CD4-positive, alpha-beta T cell treated with Interleukin-2 at 100 ng/mL for 4 hours (primary cell): ENCODE data around the gene MGMT.
"Not testable (repeated sequence)": the region's sequence is repeated elsewhere in the genome, so short reads cannot be mapped to it uniquely, and the experiment has no call there.

ENCODE experiments used
- DNase-seq: peaks from one replicate; pipeline ENCODE4 v3.0.0-alpha.2; 2020; ENCODE audit warnings: low spot score

Gene MGMT

DNA sequence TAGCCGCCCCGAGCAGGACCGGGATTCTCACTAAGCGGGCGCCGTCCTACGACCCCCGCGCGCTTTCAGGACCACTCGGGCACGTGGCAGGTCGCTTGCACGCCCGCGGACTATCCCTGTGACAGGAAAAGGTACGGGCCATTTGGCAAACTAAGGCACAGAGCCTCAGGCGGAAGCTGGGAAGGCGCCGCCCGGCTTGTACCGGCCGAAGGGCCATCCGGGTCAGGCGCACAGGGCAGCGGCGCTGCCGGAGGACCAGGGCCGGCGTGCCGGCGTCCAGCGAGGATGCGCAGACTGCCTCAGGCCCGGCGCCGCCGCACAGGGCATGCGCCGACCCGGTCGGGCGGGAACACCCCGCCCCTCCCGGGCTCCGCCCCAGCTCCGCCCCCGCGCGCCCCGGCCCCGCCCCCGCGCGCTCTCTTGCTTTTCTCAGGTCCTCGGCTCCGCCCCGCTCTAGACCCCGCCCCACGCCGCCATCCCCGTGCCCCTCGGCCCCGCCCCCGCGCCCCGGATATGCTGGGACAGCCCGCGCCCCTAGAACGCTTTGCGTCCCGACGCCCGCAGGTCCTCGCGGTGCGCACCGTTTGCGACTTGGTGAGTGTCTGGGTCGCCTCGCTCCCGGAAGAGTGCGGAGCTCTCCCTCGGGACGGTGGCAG is at the start of gene MGMT:
Gene MGMT, plus strand, starts transcription at position 539 of the 656 bp plus-strand sequence.
- DNase-seq = peak; percentile 98

DNA sequence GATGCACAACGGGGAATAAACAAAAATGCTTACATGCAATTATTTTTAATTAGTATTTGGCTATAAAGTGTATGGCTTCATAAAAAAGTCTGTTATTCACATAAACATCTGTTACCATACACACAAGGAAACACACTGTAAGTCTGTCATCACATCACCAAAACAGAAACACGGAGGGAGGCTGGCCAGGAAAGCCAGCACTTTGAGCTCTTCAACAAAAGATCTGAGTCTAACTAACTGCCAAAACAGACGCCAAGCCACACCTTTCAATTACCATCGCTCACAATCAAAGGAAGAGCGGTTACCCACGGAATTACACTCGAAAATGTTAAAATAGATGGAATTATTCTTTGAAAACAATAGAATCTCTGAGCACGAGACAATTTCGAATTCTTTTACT is 49.2 kb upstream of the MGMT start:
- DNase-seq = no peak

DNA sequence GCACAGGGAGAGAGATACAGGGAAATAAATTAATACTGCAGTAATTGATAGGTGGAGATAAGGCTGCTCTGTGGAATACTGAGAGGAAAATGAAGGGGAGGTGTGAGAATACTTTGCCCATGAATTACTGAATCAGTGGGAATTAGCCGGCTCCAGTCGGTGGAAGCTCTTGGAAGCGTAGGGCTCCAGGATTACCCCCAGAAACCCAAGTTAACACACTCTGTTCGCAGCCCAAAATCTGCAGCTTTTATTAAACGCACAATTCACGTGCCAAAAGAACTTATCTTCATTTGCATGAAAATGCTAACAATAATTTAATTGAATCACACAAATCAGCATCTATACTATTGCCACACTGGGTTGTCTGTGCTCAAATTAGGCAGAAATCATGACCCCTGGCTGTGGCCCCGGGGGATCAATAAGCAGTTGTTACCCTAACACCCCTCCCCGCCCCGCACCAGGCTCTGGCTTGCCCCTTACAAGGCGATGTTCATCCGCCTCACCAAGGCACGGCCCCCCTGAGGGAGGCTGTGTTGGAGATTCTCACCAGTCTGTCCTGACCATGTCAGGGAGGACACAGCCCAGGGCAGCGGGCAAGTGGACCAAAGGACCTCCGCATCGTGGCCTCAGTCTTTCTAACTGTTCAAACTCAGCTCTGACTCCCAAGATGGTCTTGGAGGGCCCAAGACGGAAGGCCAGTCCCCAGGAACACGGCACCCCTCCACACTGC is 48.4 kb upstream of the MGMT start:
- no peak for DNase-seq

DNA sequence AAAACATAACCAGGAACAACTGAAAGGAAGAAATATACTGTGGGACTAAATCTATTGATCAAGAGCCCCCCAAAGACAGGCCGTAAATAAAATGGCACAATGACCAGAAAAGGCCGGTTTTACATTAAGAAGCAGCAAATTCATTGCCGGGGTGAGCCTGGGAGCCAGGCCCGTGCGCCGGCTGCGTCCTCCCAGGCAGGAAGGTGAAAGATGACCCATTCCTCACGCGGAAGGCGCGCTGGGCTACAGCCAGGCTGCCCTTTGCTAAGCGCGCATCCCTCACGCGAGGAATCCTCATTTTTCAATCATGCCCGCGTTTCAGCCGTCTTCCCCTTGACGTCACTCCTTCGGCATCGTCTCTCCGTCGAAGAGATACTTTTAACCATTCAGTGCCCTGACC is 47.6 kb upstream of the MGMT start:
- DNase-seq = no peak

DNA sequence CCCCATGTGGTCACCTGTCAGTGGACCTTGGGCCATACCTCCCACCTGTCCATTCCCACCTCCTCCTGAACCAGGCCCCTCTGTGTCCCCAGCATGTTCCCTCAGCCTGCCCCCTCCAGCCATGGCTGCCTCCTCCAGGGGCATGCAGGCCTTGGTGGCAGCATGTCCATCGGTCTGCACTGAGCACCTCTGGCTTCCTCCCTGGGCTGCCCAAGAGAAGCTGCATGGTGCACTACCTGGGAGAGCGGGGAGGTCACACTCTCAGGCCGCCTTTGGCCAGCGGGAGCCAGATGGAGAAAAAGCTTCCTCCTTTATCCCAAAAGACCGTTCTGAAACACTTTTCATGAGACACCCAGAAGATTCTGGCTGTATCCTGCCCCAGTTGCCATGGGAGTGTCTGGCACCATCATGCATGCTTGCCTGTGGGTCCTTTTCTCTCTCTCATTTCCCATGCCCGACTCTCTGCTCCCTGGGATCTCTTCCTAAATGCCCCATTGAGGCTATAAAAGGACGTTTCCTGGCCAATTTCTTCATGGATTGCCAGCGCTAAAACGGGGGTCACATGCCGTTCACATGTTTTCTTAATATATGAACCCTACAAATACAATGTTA is 45.5 kb upstream of the MGMT start:
- DNase-seq = no peak

DNA sequence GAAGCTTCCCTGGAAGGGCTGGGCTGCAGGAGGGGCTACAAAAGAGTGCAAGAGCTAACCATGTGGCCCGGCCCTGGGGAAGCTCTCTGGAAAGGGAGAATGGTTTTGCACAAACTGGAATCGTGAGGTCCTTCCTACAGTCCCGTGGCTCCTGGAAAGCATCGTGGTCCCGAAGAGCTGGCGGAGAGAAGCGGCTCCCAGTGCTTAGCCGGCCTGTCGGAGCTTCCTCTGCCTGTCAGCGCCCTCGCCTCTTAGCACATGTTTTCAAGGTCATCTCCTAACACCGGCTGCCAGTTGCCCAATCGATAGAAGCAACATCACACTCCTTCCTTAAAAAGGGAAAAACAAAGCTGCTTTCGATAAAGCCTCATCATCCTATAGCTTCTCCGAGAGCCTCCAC is 42.1 kb upstream of the MGMT start:
- DNase-seq = no peak

DNA sequence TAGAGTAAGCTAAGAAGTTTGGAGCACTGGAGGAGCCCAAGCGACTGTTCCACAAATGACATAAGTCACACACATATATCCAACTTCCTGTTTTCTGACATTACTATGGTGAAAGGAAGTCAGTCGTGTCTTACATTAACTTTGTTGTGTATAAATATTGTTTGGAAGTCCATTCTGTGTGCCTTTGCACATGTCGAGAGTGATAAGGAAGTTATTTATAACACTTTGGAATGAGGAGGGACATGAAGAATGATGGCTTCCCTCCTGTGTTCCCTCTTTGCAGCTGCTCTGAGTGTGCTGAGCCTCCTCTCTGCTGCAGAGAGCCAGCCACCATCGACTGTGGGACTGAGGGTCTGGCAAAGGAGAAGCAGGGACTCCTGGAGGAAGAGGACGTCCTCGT is 40.4 kb upstream of the MGMT start:
- no peak for DNase-seq

DNA sequence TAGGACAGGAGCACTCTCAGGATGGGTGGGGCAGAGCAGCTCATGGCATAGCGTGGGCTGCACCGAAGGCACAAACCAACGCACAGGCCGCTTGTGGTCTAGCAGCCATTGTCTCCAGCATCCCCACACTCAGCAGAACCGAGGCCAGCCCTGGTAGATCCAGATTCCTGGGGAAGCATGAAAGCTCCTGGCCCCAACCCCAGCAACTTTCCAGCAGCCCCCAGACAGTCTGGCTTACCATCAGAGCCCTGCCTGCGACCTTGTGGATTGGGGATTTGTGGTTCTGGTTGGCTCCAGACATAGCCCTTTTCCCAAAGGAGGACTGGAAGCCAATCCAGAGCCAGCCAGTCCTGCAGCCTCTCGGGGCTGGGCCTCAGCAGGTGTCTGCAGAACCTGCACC is 33.8 kb upstream of the MGMT start:
- no peak for DNase-seq

DNA sequence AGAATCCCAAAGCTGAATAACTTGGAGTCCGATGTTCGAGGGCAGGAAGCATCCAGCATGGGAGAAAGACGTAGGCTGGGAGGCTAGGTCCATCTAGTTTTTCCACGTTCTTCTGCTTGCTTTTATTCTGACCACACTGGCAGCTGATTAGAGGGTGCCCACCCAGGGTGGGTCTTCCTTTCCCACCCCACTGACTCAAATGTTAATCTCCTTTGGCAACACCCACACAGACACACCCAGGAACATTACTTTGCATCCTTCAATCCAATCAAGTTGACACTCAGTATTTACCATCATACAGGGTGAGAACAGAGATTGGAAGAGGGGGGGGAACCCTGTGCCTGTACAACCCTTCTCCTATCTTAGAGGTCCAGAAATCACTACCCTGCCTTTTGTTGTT is 31.3 kb upstream of the MGMT start:
- DNase-seq = not testable (repeated sequence)

DNA sequence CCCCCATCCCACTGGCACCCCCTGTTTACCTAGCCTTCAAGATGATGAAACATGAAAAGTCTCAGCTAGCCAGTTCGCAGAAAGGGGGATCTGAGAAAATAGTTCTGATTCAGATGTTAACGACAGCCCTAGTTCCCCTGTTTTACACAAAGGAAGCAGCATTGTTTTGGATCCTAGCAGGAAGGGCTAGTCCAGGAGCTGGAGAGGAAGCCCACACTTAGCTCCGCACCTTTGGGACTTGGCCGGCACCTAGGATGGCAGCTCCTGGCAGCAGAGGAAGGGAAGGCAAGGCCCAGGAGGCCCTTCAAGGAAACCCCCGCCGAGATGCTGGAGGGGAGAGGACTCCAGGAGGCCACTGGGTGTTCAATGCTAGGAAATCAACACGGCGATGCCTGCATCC is 29.0 kb upstream of the MGMT start:
- DNase-seq = no peak

DNA sequence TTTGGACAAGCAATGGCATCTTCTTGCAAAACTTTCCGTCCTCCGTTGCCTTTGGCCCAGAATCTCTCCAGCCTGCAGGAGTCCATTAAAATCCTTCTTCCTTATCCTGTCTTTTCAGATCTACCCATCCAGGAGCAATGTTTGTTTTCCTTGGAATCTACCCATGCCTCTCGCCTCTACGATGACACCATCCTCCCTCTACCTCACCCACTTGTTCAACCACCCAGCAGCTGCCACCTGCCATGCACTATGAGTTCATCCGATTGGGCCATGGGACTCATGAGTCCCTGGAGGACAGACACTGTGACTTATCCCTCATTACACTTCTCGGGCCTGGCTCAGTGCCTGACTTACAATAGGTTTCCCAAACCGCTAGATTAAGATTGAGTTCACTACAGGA is 26.8 kb upstream of the MGMT start:
- DNase-seq = no peak

DNA sequence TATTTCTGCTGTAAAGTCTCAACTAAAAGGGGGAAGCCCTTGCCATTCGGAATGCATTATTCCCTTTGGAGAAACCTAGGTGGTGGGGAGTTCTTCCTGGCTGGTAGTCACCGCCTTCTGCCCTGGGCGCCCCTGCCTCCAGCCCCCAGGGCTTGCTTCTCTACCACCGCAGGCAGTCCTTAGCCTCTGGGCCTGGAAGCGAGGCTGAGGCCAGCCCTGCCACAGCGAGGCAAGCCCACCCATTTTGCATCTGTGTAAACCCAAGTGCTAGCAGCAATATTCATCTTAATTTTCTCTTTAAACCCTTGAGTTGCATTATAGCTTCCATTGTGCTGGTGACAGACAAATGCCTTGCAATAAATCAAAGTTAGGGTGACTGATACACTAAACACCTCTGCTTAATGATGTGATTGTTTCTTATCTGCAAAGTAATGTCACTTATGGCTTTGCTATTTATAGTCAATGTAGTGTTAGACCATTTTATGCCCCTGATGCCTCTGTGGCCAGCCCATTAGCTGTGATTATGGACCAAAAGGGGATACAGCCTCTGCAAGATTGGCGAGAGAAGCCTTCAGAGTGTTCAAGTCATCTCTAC is 26.2 kb upstream of the MGMT start:
- DNase-seq = no peak

DNA sequence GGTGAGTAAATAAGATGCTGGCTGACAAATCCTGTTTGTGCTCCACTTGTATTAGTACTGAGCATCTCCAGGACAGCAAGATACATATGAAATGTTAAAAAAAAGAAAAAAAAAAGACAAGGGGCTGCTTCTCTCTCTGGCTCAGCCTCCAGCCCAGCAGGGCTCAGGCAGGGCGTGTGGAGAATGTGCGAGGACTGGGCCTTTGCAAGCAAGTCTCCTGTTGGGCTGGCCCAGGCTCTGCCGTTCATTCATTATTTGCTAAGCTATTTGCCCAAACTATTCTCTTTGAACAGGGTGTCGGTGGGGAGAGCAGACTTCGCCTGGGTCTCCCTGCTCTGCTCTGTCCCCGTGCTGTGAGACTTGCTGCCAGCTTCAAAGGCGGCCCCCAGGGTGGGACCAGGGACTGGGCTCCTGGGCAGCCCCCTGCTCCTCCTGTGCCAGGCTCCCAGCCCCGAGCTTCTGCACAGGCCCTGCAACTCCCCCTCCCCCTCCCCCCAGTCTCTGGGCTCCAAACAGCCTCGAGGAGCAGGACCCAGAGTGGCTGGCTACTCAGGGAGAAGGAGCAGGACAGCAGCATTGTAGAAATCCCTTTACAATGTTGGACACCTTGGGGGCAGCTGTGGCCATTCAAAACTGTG is 25.6 kb upstream of the MGMT start:
- no peak for DNase-seq

DNA sequence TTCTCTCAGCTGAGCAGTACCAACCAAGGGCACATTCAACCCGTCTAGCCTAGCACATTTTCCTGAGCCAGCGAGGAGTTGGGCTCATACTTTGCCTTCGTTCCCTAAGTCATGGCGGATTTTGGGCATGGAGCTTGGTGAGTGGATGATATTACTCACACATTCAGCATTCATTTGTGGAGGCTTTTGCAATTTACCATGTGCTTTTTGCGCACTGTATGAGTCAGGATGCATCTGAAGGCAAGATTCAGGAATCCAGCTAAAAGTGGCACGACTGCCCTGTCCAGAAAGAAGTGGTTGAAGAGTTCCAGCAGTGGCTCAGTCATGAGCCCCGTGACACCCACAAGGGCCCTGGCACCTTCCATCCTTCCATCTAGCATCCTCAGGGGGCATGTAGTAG is 24.2 kb upstream of the MGMT start:
- DNase-seq = no peak

DNA sequence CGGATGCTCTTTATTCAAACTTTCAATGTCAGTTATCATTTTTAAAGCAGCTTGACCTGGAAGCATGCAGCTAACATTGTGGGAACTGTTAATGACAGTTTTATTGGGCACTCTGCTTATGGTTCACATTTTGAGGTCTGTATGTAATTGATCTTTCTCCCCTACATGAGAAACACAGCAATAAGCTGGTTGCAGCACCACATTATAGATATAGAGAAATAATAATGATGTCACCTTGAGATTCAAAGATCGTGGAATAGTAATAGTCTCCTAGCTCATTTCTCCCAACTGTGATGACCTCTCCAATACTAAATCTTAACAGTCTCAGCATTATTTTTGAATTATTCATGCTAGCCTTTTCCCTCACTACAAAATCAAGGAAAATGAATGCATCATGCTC is 22.7 kb upstream of the MGMT start:
- no peak for DNase-seq

DNA sequence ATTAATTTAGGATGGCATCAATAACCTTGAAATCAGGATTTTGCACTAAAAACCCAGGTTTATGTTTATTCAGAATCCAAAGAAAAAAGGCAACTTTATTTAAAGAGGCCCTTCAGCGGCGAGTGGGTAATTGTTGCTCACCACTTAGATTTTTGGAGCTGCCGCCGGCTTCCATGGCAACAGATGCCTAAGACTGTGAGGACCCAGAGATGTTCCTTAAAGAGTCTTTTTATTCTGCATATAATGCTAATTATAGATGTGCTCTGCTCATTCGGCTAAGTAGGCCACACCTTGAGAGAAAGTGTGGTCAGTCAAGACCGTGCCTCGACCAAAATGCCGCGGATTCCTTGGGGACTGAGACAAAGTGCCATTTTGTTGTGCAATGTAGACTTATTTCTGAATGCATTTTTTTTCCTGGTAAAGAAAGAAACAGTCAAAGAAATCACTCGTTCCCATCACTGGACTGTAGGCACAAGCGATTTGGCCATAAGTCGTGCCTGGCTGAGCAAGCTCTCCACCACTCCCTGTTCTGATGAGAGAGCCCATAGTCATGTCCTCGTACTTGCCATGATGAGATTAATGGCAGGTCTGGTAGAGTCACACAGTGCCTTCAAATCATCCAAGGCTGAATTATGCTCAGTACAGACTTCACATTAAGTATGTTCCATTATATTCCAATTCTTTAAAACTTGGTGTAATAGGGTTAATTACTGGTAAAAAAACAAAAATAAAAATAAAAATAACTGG is 21.4 kb upstream of the MGMT start:
- no peak for DNase-seq

DNA sequence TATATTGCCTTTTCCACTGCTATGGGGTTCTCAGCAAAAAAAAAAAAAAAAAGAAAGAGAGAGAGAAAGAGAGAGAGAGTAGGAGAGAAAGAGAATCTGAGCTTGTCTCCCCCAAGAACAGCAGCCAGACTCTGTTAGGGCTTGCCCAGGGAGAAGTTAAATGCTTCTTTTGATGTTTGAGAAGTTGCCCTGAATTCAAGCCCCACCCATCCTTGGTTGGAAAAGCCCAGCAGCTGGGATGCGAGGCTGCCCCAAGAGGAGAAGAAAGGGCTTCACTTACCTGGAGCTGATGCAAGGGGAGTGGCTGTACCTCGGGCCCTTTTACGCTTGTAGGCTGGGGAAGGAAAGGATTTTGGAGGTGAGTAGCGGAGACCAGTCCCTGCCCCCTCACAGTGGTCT is 20.9 kb upstream of the MGMT start:
- no peak for DNase-seq

DNA sequence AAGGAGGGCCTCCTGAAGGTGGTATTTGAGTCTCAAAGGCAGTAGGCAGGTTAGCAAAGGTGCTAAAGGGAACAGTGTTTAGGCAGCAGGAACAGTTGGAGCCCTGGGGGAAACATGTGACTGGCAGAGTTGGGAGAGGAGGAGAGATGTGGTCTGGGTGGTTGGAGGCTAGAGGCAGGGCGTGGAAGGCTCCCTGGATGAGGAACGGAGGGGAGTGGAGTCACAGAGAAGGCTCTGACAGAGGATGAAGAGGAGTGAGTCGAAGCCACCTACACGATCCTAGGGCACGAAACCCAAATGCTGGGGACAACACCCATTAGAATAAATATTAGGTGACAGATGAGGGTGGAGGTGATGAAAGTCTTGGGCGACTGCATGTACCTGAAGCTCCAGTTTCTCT is 19.6 kb upstream of the MGMT start:
- no peak for DNase-seq

DNA sequence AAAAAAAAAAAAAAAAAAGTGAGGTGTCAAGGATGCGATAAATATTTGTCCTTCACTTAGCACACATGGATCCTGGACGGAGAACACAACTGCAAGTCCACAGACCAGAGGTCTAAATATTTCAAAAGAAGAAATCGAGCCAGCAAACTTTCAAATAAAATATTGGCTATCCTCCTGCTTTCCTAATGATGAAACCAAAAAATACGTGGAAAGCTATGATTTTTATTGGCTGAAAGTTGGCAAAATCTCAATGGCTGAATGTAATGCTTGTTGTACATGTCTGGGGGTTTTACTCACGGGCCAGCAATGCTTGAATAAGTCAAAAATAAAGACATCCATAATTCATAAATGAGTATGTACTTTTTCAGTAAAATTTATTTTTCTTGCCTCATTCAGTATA is 19.0 kb upstream of the MGMT start:
- DNase-seq = no peak

DNA sequence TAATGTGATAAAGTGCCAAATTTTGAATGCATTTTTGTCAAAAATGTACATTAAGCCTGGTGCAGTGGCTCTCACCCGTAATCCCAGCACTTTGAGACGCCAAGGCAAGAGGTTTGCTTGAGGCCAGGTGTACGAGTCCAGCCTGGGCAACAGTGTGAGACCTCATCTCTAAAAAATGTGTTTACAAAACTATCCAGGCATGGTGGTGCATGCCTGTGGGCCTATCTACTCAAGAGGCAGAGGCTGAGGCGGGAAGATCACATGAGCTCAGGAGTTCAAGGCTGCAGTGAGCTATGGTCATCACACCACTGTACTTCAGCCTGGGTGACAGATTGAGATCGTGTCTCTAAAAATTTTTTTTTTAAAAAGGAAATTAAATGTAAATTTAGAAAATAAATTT is 18.5 kb upstream of the MGMT start:
- no peak for DNase-seq

DNA sequence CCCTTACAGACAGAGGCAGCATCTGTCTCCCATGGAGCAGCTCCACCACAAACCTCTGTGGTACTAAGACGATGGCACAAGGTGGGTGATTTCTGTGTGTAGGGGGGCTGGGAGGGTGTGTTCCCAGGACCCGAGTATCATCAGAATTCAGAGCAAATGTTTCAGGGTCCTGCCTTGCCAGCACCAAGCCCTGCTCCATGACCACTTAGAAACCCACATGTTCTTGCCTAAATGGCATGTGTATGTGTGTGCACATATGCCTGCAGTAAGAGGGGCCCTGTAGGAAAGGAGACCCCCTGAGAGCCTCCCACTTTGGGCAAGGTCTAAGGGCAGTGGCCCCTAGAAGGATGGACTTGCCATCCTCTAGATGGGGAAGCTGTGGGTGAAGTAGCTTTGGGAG is 17.1 kb upstream of the MGMT start:
- DNase-seq = no peak

DNA sequence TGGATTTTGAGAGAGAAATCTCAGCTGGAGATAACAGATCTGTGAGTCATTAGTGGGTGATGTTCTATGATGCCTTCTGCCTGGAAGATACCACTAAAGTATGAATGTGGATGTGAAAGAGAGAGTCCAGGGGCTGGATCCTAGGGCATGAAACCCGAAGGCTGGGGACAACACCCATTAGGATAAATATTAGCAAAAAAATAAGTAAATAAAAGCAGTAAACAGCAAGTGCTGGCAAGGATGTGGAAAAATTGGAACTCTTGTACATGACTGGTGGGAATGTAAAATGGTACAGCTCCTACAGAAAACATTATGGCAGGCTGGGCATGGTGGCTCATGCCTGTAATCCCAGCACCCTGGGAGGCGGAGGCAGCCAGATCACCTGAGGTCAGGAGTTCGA is 16.6 kb upstream of the MGMT start:
- no peak for DNase-seq
